DOHH2 (cell line): ENCODE measurements around the gene CETP.

ENCODE experiments used
- H3F3A ChIP-seq: fragments of 200-600 bp; sonication (generic), shearing (Covaris generic); 2 replicates; pipeline ENCODE4 v1.6.0; 2016; ENCODE audit warnings: antibody characterized with exemption, mild to moderate bottlenecking; ENCODE audit not compliant: control insufficient read depth, insufficient read depth
- H3K27ac ChIP-seq: fragments of 200-600 bp; sonication (generic); 2 replicates; pipeline ENCODE4 v1.5.1; 2014; ENCODE audit warnings: low read depth, mild to moderate bottlenecking, low read length, moderate library complexity
- H3K27me3 ChIP-seq: fragments of 200-600 bp; sonication (generic); 2 replicates; pipeline ENCODE4 v1.6.1; 2014; ENCODE audit warnings: mild to moderate bottlenecking, low read length, mixed read lengths; ENCODE audit not compliant: control insufficient read depth
- H3K36me3 ChIP-seq: fragments of 200-600 bp; sonication (generic); 2 replicates; pipeline ENCODE4 v1.6.1; 2014; ENCODE audit warnings: mild to moderate bottlenecking, low read length, moderate library complexity, mixed read lengths; ENCODE audit not compliant: control insufficient read depth
- H3K4me1 ChIP-seq: fragments of 200-600 bp; sonication (generic); 2 replicates; pipeline ENCODE4 v1.6.1; 2014; ENCODE audit warnings: mild to moderate bottlenecking, low read length, mixed read lengths; ENCODE audit not compliant: control insufficient read depth
- H3K4me2 ChIP-seq: fragments of 200-600 bp; sonication (generic); 2 replicates; pipeline ENCODE4 v1.6.0; 2014; ENCODE audit warnings: mild to moderate bottlenecking, low read length, moderate library complexity
- H3K4me3 ChIP-seq: fragments of 200-600 bp; sonication (generic); 2 replicates; pipeline ENCODE4 v1.5.1; 2014; ENCODE audit warnings: mild to moderate bottlenecking, low read length, mixed read lengths
- H3K79me2 ChIP-seq: fragments of 200-600 bp; sonication (generic); 2 replicates; pipeline ENCODE4 v1.6.1; 2014; ENCODE audit warnings: mild to moderate bottlenecking, low read length, mixed read lengths; ENCODE audit not compliant: control insufficient read depth
- H3K9me2 ChIP-seq: fragments of 200-600 bp; sonication (generic); replicated peaks from 2 replicates; pipeline ENCODE4 v1.6.1; 2014; ENCODE audit warnings: mild to moderate bottlenecking, low read length, mixed read lengths; ENCODE audit not compliant: control insufficient read depth
- H3K9me3 ChIP-seq: fragments of 200-600 bp; sonication (generic); 2 replicates; pipeline ENCODE4 v1.6.1; 2014; ENCODE audit warnings: antibody characterized with exemption, low read length, mixed read lengths; ENCODE audit not compliant: control insufficient read depth, insufficient read depth
- H4K20me1 ChIP-seq: fragments of 200-600 bp; sonication (generic); 2 replicates; pipeline ENCODE4 v1.6.0; 2014; ENCODE audit warnings: low read depth, mild to moderate bottlenecking, antibody characterized with exemption, low read length, moderate library complexity; ENCODE audit not compliant: control insufficient read depth, insufficient read depth
- EZH2phosphoT487 ChIP-seq: fragments of 200-600 bp; sonication (generic); IDR thresholded peaks from 2 replicates; pipeline ENCODE4 v1.6.1; 2017; ENCODE audit warnings: borderline replicate concordance, mild to moderate bottlenecking, antibody characterized with exemption, low read length, moderate library complexity, mixed read lengths
- TF ChIP-seq, protein P1 (sequence below): fragments of 200-600 bp; sonication (generic); IDR thresholded peaks from one replicate; pipeline ENCODE4 v1.5.1; 2014; ENCODE audit warnings: antibody characterized with exemption, mild to moderate bottlenecking, low read depth, low read length; ENCODE audit not compliant: poor library complexity, severe bottlenecking

The CETP gene, protein sequence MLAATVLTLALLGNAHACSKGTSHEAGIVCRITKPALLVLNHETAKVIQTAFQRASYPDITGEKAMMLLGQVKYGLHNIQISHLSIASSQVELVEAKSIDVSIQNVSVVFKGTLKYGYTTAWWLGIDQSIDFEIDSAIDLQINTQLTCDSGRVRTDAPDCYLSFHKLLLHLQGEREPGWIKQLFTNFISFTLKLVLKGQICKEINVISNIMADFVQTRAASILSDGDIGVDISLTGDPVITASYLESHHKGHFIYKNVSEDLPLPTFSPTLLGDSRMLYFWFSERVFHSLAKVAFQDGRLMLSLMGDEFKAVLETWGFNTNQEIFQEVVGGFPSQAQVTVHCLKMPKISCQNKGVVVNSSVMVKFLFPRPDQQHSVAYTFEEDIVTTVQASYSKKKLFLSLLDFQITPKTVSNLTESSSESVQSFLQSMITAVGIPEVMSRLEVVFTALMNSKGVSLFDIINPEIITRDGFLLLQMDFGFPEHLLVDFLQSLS

DNA sequence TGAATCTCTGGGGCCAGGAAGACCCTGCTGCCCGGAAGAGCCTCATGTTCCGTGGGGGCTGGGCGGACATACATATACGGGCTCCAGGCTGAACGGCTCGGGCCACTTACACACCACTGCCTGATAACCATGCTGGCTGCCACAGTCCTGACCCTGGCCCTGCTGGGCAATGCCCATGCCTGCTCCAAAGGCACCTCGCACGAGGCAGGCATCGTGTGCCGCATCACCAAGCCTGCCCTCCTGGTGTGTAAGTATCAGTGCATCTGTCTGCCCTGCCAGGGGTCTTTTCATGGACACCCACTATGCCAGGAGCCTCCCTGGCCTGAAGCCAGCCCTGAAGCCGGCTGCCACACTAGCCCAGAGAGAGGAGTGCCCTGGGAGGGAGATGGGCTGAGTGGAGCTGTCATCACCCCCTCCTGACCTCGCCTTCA lies at the start of gene CETP:
CETP (plus strand) TSS at position 100 of the 431 bp plus-strand sequence; CDS start at position 130, 30 bp downstream.
- no peaks in the 10 kb centered on the region for H3K9me3 ChIP-seq
- peaks cover 22% of the 10 kb centered on the region for H3K4me1 ChIP-seq
- H3K36me3 ChIP-seq: no peaks in the 10 kb centered on the region
- no peak within 1 kb of the TSS for H3K4me3 ChIP-seq
- no peaks in the 10 kb centered on the region for H3K9me2 ChIP-seq
- H3K27me3 ChIP-seq: 0 out of 2 replicates have a peak, but pooled peaks cover 6% of the 10 kb centered on the region
- no peak for TF ChIP-seq EZH2phosphoT487
- TF ChIP-seq, protein P1, sequence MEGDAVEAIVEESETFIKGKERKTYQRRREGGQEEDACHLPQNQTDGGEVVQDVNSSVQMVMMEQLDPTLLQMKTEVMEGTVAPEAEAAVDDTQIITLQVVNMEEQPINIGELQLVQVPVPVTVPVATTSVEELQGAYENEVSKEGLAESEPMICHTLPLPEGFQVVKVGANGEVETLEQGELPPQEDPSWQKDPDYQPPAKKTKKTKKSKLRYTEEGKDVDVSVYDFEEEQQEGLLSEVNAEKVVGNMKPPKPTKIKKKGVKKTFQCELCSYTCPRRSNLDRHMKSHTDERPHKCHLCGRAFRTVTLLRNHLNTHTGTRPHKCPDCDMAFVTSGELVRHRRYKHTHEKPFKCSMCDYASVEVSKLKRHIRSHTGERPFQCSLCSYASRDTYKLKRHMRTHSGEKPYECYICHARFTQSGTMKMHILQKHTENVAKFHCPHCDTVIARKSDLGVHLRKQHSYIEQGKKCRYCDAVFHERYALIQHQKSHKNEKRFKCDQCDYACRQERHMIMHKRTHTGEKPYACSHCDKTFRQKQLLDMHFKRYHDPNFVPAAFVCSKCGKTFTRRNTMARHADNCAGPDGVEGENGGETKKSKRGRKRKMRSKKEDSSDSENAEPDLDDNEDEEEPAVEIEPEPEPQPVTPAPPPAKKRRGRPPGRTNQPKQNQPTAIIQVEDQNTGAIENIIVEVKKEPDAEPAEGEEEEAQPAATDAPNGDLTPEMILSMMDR: no peak
- no peak within 1 kb of the TSS for H3K4me2 ChIP-seq
- H4K20me1 ChIP-seq: no peaks in the 10 kb centered on the region
- H3K79me2 ChIP-seq: no peaks in the 10 kb centered on the region
- H3K27ac ChIP-seq: no peak within 1 kb of the TSS
- no peaks in the 10 kb centered on the region for H3F3A ChIP-seq

DNA sequence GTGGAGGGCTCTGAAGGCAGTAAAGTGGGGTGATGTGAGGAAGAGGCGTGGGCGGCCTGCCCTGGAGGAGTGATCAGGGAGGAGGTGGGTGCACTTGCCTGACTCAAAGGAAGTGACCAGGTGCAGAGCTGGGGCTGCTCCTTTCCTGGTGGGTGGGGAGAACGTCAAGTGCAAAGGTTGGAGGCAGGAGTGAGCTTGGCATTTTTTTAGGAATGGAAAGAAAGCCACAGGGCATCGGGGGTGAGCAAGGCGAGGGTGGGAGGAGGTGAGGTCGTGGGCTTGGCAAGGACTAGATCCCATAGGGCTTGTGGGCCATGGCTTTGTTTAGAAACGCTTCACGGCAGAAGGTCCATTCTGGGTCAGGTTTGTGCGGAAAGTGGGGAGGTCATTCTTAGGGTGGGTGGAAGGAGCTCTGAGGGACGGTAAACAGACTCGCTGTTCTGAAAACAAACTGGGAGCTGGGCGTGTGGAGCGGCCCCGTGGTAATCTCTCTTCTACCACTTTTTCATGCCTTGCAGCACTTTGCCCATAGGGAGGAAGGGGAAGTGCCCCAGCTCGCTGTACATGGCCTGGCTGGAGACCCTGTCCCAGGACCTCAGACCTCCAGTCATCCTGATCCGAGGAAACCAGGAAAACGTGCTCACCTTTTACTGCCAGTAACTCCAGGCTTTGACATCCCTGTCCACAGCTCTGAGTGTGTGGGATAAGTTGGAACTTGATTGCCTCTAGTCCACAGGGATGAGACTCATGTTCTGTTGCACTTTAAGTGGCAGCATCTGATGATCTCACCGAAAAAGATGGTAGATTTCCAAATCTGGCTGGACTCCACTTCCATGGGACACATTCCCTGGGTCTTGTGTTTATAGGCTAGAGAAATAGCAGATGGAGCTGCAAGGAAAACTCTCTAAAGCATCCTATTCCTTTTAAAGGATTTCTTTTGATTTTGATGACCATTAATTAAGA lies 48.7 kb upstream of the CETP start:
- H3K9me2 ChIP-seq: no peaks in the 10 kb centered on the region
- H3K9me3 ChIP-seq: no peaks in the 10 kb centered on the region
- H3K79me2 ChIP-seq: no peaks in the 10 kb centered on the region
- TF ChIP-seq, protein P1: no peak
- TF ChIP-seq EZH2phosphoT487: no peak
- peak overlapping the region; percentile 53 for H3K4me3 ChIP-seq
- no peaks in the 10 kb centered on the region for H4K20me1 ChIP-seq
- H3K27me3 ChIP-seq: no peaks in the 10 kb centered on the region
- 0 out of 2 replicates have a peak overlapping the region, but pooled peaks have one; percentile 21 for H3K27ac ChIP-seq
- H3F3A ChIP-seq: peaks cover 5% of the 10 kb centered on the region; the same call in 1 of the 2 replicates
- peak overlapping the region; percentile 73 for H3K4me2 ChIP-seq
- H3K4me1 ChIP-seq: peaks cover 61% of the 10 kb centered on the region
- no peaks in the 10 kb centered on the region for H3K36me3 ChIP-seq

GRCh38 chr16:56914896-56915295 lies 46.9 kb upstream of the CETP start:
- TF ChIP-seq EZH2phosphoT487: no peak
- TF ChIP-seq, protein P1: no peak
- Histone ChIP-seq H3K79me2 (no peaks in the 10 kb centered on the region), H3K4me3 (no peak overlapping the region), H3F3A (peaks cover 2% of the 10 kb centered on the region), H3K4me1 (peaks cover 76% of the 10 kb centered on the region), H3K27ac (no peak overlapping the region), H3K27me3 (no peaks in the 10 kb centered on the region), H3K4me2 (no peak overlapping the region), H3K36me3 (no peaks in the 10 kb centered on the region), H3K9me2 (no peaks in the 10 kb centered on the region), H3K9me3 (no peaks in the 10 kb centered on the region), H4K20me1 (no peaks in the 10 kb centered on the region)
